PFSK-1 (cell line): Measurements from ENCODE around the gene PLS3.

ENCODE experiments used
- POLR2AphosphoS5 ChIP-seq: IDR thresholded peaks from 2 replicates; pipeline ENCODE4 v1.6.1; 2012; ENCODE audit warnings: low read depth, mild to moderate bottlenecking, control low read depth, low read length, moderate library complexity
- REST ChIP-seq, 2 experiments: IDR thresholded peaks; 2 replicates each; pipeline versions ENCODE4 v1.6.1 to v1.8.0; 2011 to 2012; ENCODE audit warnings: low read depth in 2 of 2, low read length in 2 of 2, control low read depth in 1 of 2, inconsistent platforms in 1 of 2, mild to moderate bottlenecking in 1 of 2, moderate library complexity in 1 of 2; ENCODE audit not compliant: insufficient read depth in 1 of 2
- SIN3A ChIP-seq: IDR thresholded peaks from 2 replicates; pipeline ENCODE4 v1.6.1; 2012; ENCODE audit warnings: mild to moderate bottlenecking, low read length, moderate library complexity, borderline replicate concordance; ENCODE audit not compliant: insufficient read depth
- TAF1 ChIP-seq: IDR thresholded peaks from 2 replicates; pipeline ENCODE4 v1.6.1; 2012; ENCODE audit warnings: low read length, control low read depth, borderline replicate concordance; ENCODE audit not compliant: insufficient read depth

- TF ChIP-seq REST (IDR thresholded peaks at IDR 0.05; ENCODE audit: insufficient read depth in 1 of 2, low read depth in 2 of 2, low read length in 2 of 2) (no peak), SIN3A (no peak), TAF1 (no peak), POLR2AphosphoS5 (no peak)
Measured at GRCh38 chrX:115553171-115553570, 7.8 kb upstream of the PLS3 start.
